Measurements from ENCODE around the gene SH2D7. TPM values are rescaled to one million over a fixed set of nuclear protein-coding genes. Genes with fewer than 3 reads are reported as not detected.

The SH2D7 gene
- total RNA-seq, 1 donor from 2014 or later = not detected

DNA sequence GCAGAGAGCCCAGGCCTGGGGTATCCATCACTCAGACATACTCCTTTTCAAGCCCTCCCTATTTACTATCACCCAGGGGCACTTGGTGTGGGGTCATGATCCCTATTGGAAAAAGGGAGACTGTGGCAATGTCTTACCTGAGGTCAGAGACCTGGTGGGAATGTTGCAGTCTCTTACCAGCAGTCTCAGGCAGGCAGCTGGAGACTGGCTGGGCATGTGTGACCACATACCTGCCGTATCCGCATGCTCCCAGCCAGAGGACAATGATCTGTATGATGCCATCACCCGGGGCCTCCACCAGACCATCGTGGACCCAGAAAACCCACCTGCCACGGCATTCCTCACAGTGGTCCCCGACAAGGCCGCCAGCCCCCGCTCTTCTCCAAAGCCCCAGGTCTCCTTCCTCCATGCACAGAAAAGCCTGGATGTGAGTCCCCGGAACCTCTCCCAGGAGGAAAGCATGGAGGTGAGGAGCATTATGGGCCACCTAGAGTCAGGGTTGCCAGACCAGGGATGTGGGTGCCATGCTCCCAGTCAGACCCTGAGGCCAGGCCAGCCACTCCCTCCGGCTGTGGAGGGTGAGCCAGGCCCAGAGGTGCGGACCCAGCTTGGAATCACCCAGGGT, 5.9 kb downstream of the SH2D7 start:
- no peak for ATAC-seq

DNA sequence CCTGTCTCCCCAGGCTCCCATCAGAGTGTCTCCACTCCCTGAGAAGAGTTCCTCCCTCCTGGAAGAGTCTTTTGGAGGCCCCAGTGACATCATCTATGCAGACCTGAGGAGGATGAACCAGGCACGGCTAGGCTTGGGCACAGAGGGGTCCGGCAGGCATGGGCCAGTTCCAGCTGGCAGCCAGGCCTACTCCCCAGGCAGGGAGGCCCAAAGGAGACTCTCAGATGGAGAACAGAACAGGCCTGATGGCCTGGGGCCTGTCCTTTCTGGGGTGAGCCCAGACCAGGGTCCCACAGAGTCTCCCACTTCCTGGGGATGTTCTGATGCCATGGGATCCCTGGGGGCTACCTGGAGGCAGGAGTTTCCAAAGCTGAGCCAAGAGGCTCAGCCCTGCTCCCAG, 8.5 kb downstream of the SH2D7 start:
- DNase-seq (no peak), ATAC-seq (no peak)
- intact Hi-C loops (cut with micrococcal nuclease) = no loop called here

More for the DNA sequence above, 5.9 kb downstream of the SH2D7 start:
- intact Hi-C loops (cut with micrococcal nuclease) = no loop called here
- DNase-seq = no peak

DNA sequence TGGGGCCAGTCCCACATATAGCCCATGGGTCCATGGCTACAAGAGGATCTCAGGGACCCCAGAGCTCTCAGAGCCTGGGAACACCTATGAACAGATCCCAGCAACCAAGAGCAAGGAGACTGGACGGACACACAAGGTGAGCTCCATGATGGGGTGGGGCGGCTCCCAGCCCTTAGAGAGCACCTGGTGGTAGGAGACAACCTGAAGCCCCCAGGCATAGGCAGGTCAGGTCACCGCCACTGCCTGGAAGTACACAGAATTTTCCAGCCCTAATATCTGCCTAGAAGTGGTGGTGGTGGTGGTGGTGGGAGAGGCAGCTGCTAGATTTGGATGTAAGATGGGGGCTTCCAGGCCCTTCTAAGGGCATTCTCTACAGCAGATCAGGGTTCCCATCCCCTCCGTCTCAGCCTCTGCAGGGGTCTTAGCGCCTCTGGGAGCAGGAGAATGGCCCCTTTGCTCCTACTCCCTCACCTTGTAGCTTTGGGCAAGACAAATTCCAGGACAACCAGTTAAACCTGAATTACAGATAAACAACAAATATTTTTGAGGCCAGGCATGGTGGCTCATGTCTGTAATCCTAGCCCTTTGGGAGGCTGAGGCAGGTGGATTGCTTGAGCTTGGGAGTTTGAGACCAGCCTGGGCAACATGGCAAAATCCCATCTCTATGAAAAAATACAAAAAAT, 9.2 kb downstream of the SH2D7 start:
- no peak for ATAC-seq
- intact Hi-C loops (cut with micrococcal nuclease) = no loop called here
- no peak for DNase-seq

DNA sequence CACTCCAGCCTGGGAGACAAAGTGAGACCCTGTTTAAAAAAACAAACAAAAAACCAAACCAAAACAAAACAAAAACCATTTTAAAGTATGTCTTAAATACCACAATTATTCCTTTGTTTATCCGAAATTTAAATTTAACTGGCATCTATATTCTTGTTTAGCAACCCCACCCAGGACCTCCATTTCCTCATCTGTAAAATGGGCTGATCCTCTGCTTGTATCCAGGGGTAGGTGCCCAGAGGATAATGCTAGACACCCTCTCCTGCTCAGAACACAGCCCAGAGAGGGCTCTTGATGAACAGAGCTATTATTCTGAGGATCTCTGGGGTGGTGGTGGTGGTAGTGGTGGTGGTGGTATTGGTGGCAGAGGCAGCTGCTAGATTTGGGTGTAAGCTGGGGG, 9.8 kb downstream of the SH2D7 start:
- DNase-seq (no peak), ATAC-seq (no peak)
- intact Hi-C loops (cut with micrococcal nuclease) = no loop called here

DNA sequence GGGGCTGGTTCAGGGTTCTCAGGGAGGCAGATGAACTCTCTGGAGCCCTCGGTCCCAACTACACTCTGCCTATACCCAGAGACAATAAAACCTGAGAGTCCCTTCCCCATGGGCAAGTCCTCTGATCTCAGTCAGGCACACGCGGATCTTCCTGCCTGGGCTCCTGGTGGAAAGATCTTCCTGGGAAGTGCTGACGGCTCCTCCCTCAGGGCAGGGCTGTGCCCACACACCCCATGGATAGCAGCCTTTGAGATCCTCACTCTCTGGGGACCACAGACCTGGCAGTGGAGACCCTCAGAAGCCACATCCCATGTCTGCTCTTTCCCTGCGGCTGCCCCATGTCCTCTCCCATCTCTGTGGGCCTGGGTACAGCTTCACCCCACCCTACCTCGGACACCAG, 10.4 kb downstream of the SH2D7 start:
- ATAC-seq = no peak
- intact Hi-C loops (cut with micrococcal nuclease) = no loop called here
- no peak for DNase-seq

DNA sequence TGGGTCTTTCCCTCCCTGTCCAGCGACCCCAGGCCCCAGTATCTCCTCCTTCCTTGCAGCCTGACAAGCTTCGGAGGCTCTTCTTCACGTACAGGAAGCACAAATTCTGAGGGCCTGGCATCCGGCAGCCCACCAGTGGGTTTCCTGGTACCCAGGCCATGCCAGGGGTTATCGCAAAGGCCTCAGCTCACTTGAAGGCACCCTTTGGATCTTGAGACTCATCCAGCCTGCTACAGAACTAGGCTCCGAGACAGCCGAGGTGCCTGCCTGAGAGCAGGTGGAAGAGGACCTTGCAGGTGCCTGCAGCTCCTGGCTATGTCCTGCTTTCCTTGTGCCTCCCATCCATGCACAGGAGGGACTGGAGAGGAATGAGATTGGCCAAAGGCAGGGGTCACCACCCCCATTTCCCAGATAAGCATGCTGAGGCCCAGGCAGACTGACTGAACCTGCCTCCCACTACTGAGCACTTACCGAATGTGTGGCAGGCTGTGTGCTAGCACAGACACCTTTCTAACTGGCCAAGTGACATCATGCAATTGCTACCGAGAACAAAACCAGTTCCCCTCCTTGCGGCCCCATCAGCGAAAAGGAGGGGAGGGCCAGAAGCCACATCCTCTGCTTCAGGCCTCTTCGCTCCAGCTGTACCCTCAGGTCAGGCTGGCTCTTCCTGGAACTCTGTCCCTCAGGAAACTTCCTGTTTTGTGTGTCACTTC, 11.2 kb downstream of the SH2D7 start:
- ATAC-seq (peak; percentile 12), DNase-seq (peak; percentile 42)
- intact Hi-C loops (cut with micrococcal nuclease) = no loop called here

DNA sequence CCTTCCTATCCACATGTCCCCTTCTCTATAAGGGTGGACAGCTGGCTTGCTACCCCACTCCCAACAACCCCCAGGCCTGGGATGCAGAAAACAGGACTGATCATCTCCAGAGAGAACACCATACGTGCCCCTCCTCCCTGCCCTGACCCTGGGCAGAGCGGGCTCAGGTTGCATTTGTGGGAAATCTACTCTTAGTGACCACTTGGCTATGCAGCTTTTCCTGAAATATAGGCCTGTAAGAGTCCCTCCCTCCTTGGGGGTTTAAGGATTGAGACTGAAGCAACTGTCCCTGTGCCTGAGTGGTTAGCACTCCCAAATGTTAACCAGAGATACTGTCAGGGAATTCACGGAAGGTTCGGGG, 11.7 kb downstream of the SH2D7 start:
- no peak for DNase-seq
- intact Hi-C loops (cut with micrococcal nuclease) = no loop called here
- ATAC-seq = no peak

DNA sequence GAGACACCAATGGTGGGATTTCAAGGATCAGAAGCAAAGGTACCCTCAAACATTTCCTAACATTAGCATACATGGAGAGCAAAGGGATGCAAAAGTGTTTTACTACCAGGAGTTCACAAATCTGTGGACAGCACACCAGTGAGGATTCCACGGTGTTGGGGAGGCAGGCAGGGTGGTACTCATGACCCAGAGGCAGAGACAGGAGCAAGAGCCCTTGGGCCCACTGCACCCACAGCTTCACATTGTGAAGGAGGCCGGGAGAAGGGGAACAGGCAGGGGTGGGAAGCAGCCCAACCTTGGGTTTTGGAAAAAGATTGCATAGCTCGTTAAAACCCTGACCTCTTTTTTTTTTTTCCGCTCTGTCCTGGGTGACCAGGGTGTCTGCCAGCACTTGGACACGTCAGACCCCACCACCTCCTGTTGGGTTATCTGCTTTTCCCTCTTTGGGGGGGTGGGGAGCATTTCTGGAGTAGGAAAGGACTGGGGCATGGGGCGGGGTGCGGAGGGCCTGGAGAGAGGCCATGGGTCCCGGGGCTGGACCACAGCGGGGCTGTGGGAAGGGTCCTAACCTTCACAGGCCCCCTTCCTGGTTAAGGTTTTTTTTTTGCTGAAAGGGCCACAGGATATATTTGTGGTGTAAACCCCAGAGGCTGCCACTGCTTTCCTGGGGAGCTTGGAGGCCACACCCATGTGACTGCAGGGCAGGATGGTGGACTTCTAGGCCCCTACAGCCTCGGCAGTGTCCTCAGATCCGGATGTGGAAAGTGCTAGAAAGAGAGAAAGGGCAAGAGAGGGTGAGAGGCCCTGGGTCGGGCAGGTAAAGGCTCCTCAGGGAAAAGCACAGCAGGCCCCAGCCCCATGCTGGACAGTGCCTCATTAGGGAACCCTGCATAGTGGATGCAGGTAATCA, 12.5 kb downstream of the SH2D7 start:
- intact Hi-C loops (cut with micrococcal nuclease) = loop anchor here (5.0 kb wide), 1 partner anchor 138 kb away; no protein-coding TSS in a partner anchor
- DNase-seq (no peak), ATAC-seq (no peak)

DNA sequence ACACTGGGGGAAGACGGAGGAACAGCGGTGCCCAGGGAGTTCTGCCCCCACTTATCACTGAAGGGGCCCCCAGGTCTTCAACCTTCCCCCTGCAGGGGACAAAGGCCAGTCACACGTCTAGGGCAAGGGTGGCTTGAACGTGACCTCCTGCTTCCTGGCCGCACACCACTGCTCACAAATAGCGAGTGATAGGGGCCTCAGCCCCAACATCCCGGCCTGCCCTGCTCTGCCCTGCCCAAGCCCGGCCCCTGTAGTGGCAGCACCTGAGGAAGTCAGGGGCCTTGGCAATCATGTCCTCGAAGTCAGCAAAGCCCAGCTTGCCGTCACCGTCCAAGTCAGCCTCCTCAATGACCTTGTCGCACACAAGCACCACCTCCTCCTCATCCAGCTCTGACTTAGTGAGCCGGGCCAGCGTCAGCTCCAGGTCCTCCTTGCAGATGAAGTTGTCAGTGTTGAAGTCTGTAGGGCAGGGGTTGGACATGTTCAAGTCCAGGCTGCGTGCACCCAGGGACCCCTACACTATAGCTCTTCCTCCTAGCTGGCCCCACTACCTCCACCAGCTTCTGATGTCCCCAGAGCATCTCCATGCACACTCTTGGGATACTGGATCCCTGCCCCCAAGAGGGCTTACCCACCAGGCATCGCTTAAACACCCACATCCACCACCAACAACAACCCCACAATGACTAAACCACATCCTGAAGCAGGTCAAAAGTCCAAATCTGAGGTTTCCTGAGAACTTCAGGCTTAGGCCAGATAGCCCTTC, 13.3 kb downstream of the SH2D7 start:
- DNase-seq = no peak
- ATAC-seq = no peak
- intact Hi-C loops (cut with micrococcal nuclease) = loop anchor here (5.0 kb wide), 1 partner anchor 138 kb away; no protein-coding TSS in a partner anchor

DNA sequence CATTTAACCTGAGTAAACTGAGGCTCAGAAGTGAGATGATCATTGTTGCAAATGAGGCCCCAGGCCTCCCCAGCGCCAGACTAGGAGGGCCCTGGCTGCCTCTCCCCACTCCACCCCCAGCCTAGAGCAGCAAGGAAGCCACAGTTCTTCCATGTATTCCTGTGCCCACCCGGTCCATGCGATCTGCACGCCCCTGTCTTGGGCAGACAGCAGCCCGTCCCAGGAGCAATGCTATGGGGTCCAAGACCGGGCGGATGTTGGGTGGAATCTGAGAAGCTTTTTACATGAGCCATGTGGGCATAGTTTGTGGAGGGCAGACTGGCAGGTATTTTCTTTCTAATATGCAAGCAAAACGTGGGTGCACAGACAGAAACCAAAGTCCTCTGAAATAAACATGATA, 15.1 kb downstream of the SH2D7 start:
- intact Hi-C loops (cut with micrococcal nuclease) = loop anchor here (5.0 kb wide), 1 partner anchor 140 kb away; no protein-coding TSS in a partner anchor

DNA sequence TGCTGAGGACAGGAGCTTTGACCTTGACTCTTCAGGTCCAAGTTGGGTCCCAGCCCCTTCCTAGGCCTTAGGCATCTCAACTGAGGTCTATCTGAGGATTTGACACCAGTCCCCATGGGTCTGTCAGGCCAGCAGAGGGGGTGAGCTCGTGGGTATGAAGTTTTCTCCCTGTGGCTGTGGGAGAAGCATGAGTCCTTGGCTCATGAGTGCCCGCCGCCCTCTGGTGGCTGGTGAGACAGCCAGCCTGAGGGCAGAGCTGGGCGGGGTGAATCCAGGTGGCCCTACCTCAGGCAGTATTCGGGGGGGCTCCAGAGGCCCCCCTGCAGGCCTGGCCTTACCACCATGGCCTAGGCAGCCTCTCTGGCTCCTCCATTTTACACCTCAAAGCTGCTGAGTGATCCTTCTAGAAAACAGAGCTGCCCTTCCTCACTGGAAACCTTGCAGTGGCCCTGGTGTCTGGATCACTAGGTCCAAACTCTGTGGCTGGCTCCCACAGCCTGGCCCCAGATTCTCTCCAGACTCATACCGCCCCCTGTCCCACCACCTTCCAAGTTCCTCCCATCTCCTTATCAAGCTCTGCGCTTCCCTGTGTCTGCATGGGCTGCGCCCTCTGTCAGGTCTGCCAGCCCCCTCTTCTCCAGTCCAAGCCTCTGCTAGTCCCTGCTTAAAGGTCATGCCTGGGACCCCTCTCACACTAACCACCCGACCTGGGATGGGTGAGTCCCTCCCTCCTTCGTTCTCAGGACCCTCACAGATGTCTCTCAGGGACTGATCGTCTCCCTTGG, 16.1 kb downstream of the SH2D7 start:
- ATAC-seq = peak; percentile 91
- peak; percentile 92 for DNase-seq
- intact Hi-C loops (cut with micrococcal nuclease) = loop anchor here (5.0 kb wide), 1 partner anchor 141 kb away; no protein-coding TSS in a partner anchor

More for the DNA sequence above, 15.1 kb downstream of the SH2D7 start:
- ATAC-seq (no peak), DNase-seq (no peak)

DNA sequence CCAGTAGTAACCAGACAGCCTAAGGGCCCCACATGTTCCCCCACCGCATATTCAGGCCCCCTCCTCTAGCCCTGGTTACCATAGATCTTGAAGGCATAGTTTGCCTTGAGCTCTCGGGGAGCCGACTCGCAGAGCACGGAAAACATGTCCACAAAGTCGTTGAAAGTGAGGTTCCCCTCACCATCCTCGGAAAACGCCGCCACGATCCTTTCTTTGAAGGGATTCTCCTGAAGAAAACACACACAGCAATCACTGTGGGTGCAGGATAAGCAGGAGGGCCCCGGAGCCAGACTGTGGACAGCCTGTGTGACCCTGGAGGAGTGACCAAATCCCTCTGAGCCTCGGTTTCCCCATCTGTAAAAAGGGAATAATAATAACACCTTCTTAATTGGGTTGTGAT, 16.8 kb downstream of the SH2D7 start:
- ATAC-seq (no peak), DNase-seq (no peak)
- intact Hi-C loops (cut with micrococcal nuclease) = loop anchor here (5.0 kb wide), 1 partner anchor 142 kb away; no protein-coding TSS in a partner anchor

DNA sequence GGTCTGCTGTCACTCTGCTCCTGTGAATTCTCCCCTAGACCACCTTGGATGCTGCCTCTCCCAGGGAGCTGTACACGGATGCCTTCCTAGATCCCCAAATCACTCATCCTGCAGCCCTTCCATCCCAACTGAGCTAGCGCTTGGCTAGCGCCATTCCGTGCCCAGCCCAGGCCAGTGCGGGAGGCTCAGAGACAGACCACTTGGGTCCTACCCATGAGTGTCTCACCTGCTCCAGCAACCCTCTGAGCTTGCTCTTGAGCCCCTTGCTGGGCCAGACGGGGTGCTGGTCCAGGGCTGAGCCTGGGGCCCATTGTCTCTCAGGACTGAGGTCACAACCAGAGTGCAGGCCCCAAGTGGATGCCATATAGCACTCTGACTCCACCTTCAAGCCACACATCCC, 17.7 kb downstream of the SH2D7 start:
- DNase-seq (no peak), ATAC-seq (no peak)
- intact Hi-C loops (cut with micrococcal nuclease) = loop anchor here (5.0 to 10.0 kb wide), 3 partner anchors 87 to 315 kb away; no protein-coding TSS in a partner anchor

DNA sequence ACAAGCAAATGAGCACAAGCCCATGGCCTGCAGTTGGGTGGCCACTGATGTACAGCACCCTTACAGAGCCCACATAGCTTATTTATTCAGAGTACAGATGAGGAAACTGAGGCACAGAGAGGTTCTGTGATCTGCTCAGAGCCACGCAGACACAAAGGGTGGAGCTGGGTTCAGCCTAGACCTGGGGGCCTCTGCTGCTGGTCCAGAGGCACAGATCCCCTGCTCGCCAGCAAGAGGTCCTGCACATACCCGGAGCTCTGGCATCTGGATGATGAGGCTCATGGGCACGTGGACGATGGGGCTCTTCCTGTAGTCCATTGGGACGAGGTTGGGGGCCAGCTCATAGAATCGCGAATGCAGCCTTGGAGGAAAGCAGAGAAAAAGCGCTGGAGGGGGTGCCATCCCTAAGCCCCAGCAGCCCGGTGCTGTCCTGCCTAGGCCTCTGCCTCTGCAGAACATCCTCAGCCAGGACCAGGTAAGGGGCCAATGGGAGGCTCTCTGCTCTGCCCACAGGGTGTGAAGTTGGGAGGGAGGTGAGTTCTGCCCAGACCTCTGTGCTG, 18.6 kb downstream of the SH2D7 start:
- intact Hi-C loops (cut with micrococcal nuclease) = loop anchor here (5.0 to 10.0 kb wide), 3 partner anchors 86 to 314 kb away; no protein-coding TSS in a partner anchor
- no peak for ATAC-seq
- no peak for DNase-seq

DNA sequence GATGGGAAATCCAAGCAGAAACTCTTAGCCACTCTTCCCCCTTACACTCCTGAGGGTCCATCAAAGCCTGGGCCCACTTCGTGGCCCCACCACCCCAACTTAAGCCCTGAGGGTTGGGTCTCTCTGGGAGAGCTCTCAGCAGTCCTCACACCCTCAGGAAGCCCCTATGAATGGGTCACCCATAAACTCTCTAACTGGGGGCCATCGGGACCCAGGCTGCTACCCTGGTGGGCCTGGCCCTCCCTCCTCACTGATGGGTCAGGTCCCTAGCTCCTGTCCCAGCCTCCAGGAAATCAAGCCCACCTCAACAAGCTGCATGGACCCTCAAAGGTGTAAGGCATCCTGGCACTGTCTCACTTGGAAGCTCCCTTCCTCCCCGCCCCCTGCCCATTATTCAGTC, 19.4 kb downstream of the SH2D7 start:
- ATAC-seq = no peak
- no peak for DNase-seq
- intact Hi-C loops (cut with micrococcal nuclease) = loop anchor here (5.0 to 10.0 kb wide), 3 partner anchors 86 to 313 kb away; no protein-coding TSS in a partner anchor

DNA sequence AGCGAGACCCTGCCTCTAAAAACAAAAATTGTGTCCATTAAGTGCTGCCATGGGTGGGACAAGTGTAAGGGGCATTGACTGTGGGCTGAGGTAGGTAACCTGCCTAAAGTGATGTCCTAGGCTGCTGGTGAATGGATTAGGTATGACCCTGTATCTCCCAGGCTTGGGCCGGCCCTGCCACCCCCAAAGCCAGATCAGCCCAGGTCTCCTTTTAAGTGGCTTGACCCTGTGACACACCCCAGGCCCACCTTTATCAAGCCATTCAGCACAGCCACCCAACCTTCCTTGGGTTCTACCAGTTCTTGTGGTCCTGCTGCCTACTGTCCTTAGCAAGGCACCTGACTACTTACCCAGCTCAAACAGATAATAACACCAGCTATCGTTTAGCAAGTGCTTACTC, 20.2 kb downstream of the SH2D7 start:
- ATAC-seq (no peak), DNase-seq (no peak)
- intact Hi-C loops (cut with micrococcal nuclease) = loop anchor here (5.0 to 10.0 kb wide), 3 partner anchors 85 to 312 kb away; no protein-coding TSS in a partner anchor

DNA sequence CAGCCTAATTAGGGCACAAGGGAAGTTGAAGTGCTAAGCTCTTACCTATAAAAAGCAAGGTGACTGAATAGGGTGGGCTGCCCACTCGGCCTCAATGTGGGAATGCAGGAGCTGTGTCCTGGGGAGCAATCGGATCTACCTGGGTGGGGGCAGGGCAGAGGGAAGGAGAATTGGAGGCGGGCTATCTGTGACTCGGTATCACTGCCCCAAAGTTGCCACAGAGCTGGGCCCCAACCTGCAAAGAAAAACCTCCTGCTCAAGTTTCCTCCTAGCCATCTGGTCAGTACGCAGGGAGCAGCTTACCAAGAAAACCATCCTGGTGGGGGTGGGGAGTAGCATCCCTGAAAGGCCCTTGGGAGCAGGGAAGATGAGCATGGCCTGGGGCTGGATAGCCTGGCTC, 28.2 kb downstream of the SH2D7 start:
- intact Hi-C loops (cut with micrococcal nuclease) = no loop called here
- DNase-seq (no peak), ATAC-seq (peak; percentile 41)

Measured in left ventricle myocardium superior (tissue), 1 donor.